ENCODE measurements around the gene ANAPC16. TPM values are rescaled to one million over a fixed set of nuclear protein-coding genes. Genes with fewer than 3 reads are reported as not detected.
A peak's percentile ranks its signal among the peaks of the same experiment; 100 is the strongest.

ANAPC16 gene
- total and polyA plus RNA-seq, 2 experiments from 2014 or later, result 77.5 to 126 TPM

DNA sequence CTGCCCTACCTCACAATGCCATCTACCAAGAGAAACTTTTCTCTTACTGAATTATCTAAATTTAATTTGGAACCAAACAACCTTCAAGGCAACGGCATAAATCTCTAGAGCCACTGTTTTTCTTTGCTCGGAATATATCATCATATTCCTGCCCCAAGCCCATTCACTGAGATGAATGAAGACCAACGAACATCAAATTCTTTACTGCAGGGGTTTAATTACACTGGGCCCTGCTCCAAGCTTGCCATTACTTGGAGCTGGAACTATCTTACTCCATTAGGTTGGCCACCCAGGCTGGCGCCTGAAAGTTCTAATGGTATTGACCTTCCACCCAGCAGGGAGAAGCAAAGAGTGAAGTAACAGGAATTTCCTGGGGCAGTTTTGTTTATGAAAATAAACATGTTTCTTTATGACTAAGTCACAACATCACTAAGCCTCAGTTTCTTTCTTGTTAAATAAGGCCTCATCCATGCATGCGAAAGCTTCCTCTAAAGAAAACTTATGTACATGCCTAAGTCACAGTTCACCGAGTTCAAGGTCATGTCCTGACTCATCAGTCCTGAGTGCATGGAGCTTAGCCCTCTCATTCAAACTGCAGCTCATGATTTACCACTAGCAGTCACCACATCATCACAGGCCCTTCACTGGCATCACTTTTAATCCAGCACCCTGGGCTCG, 42.1 kb upstream of the ANAPC16 start:
- H3K9me2 ChIP-seq (ENCODE audit: insufficient read depth), result no peaks in the 10 kb centered on the region
- Mint-ChIP-seq H3K4me1 (no peaks in the 10 kb centered on the region; the same call in 2 of the 3 replicates), H3K27me3 (ENCODE audit: insufficient read depth, low read depth, poor library complexity) (no peaks in the 10 kb centered on the region), H3K4me3 (no peak overlapping the region), H3K27ac (no peak overlapping the region; the same call in 1 of the 2 replicates), H3K9me3 (no peaks in the 10 kb centered on the region), H3K36me3 (ENCODE audit: low read depth) (peaks cover 7% of the 10 kb centered on the region; the same call in 1 of the 3 replicates)
- no peak for DNase-seq (ENCODE audit: low spot score)
- no peak; the same call in 2 of the 3 replicates for ATAC-seq
- no peaks in the 10 kb centered on the region for H3F3A ChIP-seq (replicated peaks; ENCODE audit: low read depth)
- no peak overlapping the region for H2AFZ ChIP-seq
- H3K79me2 ChIP-seq (replicated peaks; ENCODE audit: insufficient read depth), result no peaks in the 10 kb centered on the region
- no peaks in the 10 kb centered on the region for H3K4me1 ChIP-seq (ENCODE audit: insufficient read depth)
- no peak overlapping the region for H3K4me2 ChIP-seq
- no peaks in the 10 kb centered on the region for H3K36me3 ChIP-seq (ENCODE audit: insufficient read depth)
- H3K4me3 ChIP-seq, result no peak overlapping the region
- H3K27me3 ChIP-seq (ENCODE audit: insufficient read depth), result no peaks in the 10 kb centered on the region
- TF ChIP-seq CTCF (conservative IDR thresholded peaks at IDR 0.05; ENCODE audit: low read depth in 2 of 2), result no peak
- no peak for TF ChIP-seq EZH2 (IDR thresholded peaks at IDR 0.05; ENCODE audit: low read depth, unreplicated experiment)
- TF ChIP-seq NANOG (IDR thresholded peaks at IDR 0.05; ENCODE audit: borderline replicate concordance), result no peak
- TF ChIP-seq REST (IDR thresholded peaks at IDR 0.05; ENCODE audit: unreplicated experiment), result no peak
- H3K27ac ChIP-seq (ENCODE audit: low read depth), result peak overlapping the region; percentile 72
- no peaks in the 10 kb centered on the region; the same call in 1 of the 2 replicates for H4K20me1 ChIP-seq (replicated peaks; ENCODE audit: insufficient read depth)

DNA sequence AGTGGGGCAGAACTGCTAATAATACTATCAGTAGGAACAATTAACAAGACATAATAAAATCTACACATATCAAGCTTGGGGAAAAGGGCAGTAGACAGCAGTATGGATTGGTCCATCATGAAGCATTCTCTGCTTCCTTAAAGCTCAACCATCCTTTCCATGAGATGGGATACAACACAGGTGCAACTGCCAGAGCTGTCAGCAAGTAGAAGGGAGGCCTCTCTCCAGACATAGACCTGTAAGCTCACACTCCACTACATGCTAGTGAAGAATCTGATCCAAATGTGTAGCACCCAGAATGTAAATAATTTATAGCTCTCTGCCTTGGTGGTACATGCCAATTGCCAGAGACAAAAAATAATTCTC, 41.5 kb upstream of the ANAPC16 start:
- H2AFZ ChIP-seq, result no peak overlapping the region
- no peak for DNase-seq (ENCODE audit: low spot score)
- no peak for ATAC-seq
- H3K9me2 ChIP-seq (ENCODE audit: insufficient read depth), result no peaks in the 10 kb centered on the region
- H3K27ac Mint-ChIP-seq, result no peak overlapping the region; the same call in 1 of the 2 replicates
- no peaks in the 10 kb centered on the region; the same call in 2 of the 3 replicates for H3K4me1 Mint-ChIP-seq
- no peaks in the 10 kb centered on the region for H3K27me3 ChIP-seq (ENCODE audit: insufficient read depth)
- H3K36me3 Mint-ChIP-seq (ENCODE audit: low read depth), result peaks cover 7% of the 10 kb centered on the region; the same call in 1 of the 3 replicates
- no peaks in the 10 kb centered on the region for H3K9me3 Mint-ChIP-seq
- no peaks in the 10 kb centered on the region; the same call in 1 of the 2 replicates for H4K20me1 ChIP-seq (replicated peaks; ENCODE audit: insufficient read depth)
- no peaks in the 10 kb centered on the region for H3K4me1 ChIP-seq (ENCODE audit: insufficient read depth)
- H3F3A ChIP-seq (replicated peaks; ENCODE audit: low read depth), result no peaks in the 10 kb centered on the region
- H3K4me2 ChIP-seq, result no peak overlapping the region
- no peak overlapping the region for H3K4me3 ChIP-seq
- peak overlapping the region; percentile 72; the same call in 1 of the 2 replicates for H3K27ac ChIP-seq (ENCODE audit: low read depth)
- no peaks in the 10 kb centered on the region for H3K36me3 ChIP-seq (ENCODE audit: insufficient read depth)
- no peak for TF ChIP-seq JUNB (IDR thresholded peaks at IDR 0.05; ENCODE audit: unreplicated experiment)
- TF ChIP-seq NANOG (IDR thresholded peaks at IDR 0.05; ENCODE audit: borderline replicate concordance), result no peak
- no peak for TF ChIP-seq REST (IDR thresholded peaks at IDR 0.05; ENCODE audit: unreplicated experiment)
- TF ChIP-seq ZNF331 (CRISPR knock-in tag; IDR thresholded peaks at IDR 0.05; ENCODE audit: low read depth), result no peak
- TF ChIP-seq POLR2AphosphoS5 (IDR thresholded peaks at IDR 0.05; ENCODE audit: low read depth), result no peak
- TF ChIP-seq, protein P1, sequence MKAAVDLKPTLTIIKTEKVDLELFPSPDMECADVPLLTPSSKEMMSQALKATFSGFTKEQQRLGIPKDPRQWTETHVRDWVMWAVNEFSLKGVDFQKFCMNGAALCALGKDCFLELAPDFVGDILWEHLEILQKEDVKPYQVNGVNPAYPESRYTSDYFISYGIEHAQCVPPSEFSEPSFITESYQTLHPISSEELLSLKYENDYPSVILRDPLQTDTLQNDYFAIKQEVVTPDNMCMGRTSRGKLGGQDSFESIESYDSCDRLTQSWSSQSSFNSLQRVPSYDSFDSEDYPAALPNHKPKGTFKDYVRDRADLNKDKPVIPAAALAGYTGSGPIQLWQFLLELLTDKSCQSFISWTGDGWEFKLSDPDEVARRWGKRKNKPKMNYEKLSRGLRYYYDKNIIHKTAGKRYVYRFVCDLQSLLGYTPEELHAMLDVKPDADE (IDR thresholded peaks at IDR 0.05), result no peak
- H3K79me2 ChIP-seq (replicated peaks; ENCODE audit: insufficient read depth), result no peaks in the 10 kb centered on the region
- H3K4me3 Mint-ChIP-seq, result no peak overlapping the region
- H3K27me3 Mint-ChIP-seq (ENCODE audit: insufficient read depth, low read depth, poor library complexity), result no peaks in the 10 kb centered on the region

Measured in GM23338 (cell line).